Mucosa of descending colon (tissue), 3 donors: ENCODE results near the gene ATG9B. TPM values are rescaled to one million over a fixed set of nuclear protein-coding genes. Genes with fewer than 3 reads are reported as not detected.

Source experiments
- ATAC-seq: fragments of 200-7000 bp; cut with Tn5 transposase; one replicate; pipeline ENCODE4 v1.9.1; 2020; ENCODE audit warnings: mild to moderate bottlenecking, moderate library complexity
- DNase-seq, 3 donors: peaks; one replicate each; pipeline ENCODE4 v3.0.0-alpha.2; 2020
- H3K36me3 ChIP-seq: fragments of 200-600 bp; one replicate; pipeline ENCODE4 v1.8.0; 2021; ENCODE audit warnings: low read depth, mild to moderate bottlenecking
- H3K4me1 ChIP-seq: fragments of 200-600 bp; one replicate; pipeline ENCODE4 v1.8.0; 2021; ENCODE audit warnings: low read depth, mild to moderate bottlenecking
- H3K4me3 ChIP-seq: fragments of 200-600 bp; one replicate; pipeline ENCODE4 v1.8.0; 2021; ENCODE audit warnings: mild to moderate bottlenecking
- H3K9me3 ChIP-seq: fragments of 200-600 bp; one replicate; pipeline ENCODE4 v1.8.0; 2021; ENCODE audit warnings: mild to moderate bottlenecking
- CTCF ChIP-seq: fragments of 200-600 bp; IDR thresholded peaks from one replicate; pipeline ENCODE4 v1.8.0; 2022; ENCODE audit warnings: antibody characterized with exemption, mild to moderate bottlenecking
- intact Hi-C, 2 donors: fragments of 100-400 bp; cut with DNase I in 1 of 2; cut with micrococcal nuclease in 1 of 2; formaldehyde crosslinking; loops; one replicate each; pipeline versions ENCODE4 v1.11.0 to v1.11.1; 2022; cut with DNase I, micrococcal nuclease
- total RNA-seq, 3 donors: library from RNA; stranded (reverse); fragmentation: NEBNext Ultra II Directional in 2 of 3; extraction: Animal tissue kit (Norgen Biotek cat#: 25700) in 2 of 3; gene quantifications; one replicate each; pipeline versions ENCODE4 v1.2.1 to v1.2.4, GENCODE V29; 2021 to 2023
- donor health status: DM: no; HTN: no; CAD: no; lungs with moderate emphysema.
- donor health status: DM: no; HTN: no; CAD: no.
- donor health status: DM: no; HTN: yes; CAD: no.

The ATG9B gene
- total RNA-seq, 3 donors from 2014 or later, result 0.09 to 0.90 (median 0.89) TPM

GRCh38 chr7:151000897-151001495 is 23.3 kb downstream of the ATG9B start:
- DNase-seq (no peak), ATAC-seq (no peak)
- intact Hi-C loops, result no loop called here
- Histone ChIP-seq H3K9me3 (no peaks in the 10 kb centered on the region), H3K36me3 (no peaks in the 10 kb centered on the region), H3K4me1 (no peaks in the 10 kb centered on the region), H3K4me3 (no peak overlapping the region)
- no peak for TF ChIP-seq CTCF

GRCh38 chr7:150999497-151000230 is 24.6 kb downstream of the ATG9B start:
- intact Hi-C loops, result no loop called here
- H3K4me1 ChIP-seq, result no peaks in the 10 kb centered on the region
- H3K4me3 ChIP-seq, result no peak overlapping the region
- H3K36me3 ChIP-seq, result no peaks in the 10 kb centered on the region
- TF ChIP-seq CTCF, result no peak
- no peak for ATAC-seq
- no peak for DNase-seq
- H3K9me3 ChIP-seq, result no peaks in the 10 kb centered on the region

GRCh38 chr7:150999001-150999400 is 25.3 kb downstream of the ATG9B start:
- ATAC-seq, result no peak

GRCh38 chr7:150998341-150998740 is 26.0 kb downstream of the ATG9B start:
- ATAC-seq (no peak), DNase-seq (no peak)
- intact Hi-C loops, result no loop called here
- Histone ChIP-seq H3K9me3 (no peaks in the 10 kb centered on the region), H3K4me1 (no peaks in the 10 kb centered on the region), H3K36me3 (no peaks in the 10 kb centered on the region), H3K4me3 (no peak overlapping the region)
- no peak for TF ChIP-seq CTCF

More at GRCh38 chr7:150999001-150999400, 25.3 kb downstream of the ATG9B start:
- no peak for TF ChIP-seq CTCF
- intact Hi-C loops, result no loop called here
- no peaks in the 10 kb centered on the region for H3K9me3 ChIP-seq
- no peaks in the 10 kb centered on the region for H3K36me3 ChIP-seq
- no peak for DNase-seq
- no peak overlapping the region for H3K4me3 ChIP-seq
- H3K4me1 ChIP-seq, result no peaks in the 10 kb centered on the region

GRCh38 chr7:150997817-150998216 is 26.5 kb downstream of the ATG9B start:
- no peak for ATAC-seq

More at GRCh38 chr7:150997817-150998216, 26.5 kb downstream of the ATG9B start:
- H3K36me3 ChIP-seq, result no peaks in the 10 kb centered on the region
- no peaks in the 10 kb centered on the region for H3K9me3 ChIP-seq
- no peak for DNase-seq
- no peak overlapping the region for H3K4me3 ChIP-seq
- H3K4me1 ChIP-seq, result no peaks in the 10 kb centered on the region
- TF ChIP-seq CTCF, result no peak
- intact Hi-C loops, result no loop called here
